Measurements from ENCODE around the gene VWA8.

GRCh38 chr13:41939398-41939797 lies 21.5 kb downstream of the VWA8 start:
- no peak for TF ChIP-seq CTCF (IDR thresholded peaks at IDR 0.05; ENCODE audit: low read depth, low read length)
- TF ChIP-seq EZH2phosphoT487 (IDR thresholded peaks at IDR 0.05; ENCODE audit: low read depth) = no peak

All from OCI-LY3 (cell line).